GM19193 (cell line): ENCODE measurements around the gene SORL1-AS1.

Source experiments
- POLR2A ChIP-seq: IDR thresholded peaks from 4 replicates; pipeline ENCODE4 v1.6.1; 2011; ENCODE audit not compliant: insufficient read depth, insufficient read length; ENCODE audit errors: extremely low read depth

The SORL1-AS1 gene

GRCh38 chr11:121429556-121429955 lies 23.2 kb downstream of the SORL1-AS1 start:
- no peak for TF ChIP-seq POLR2A

- no peak for TF ChIP-seq POLR2A
These were observed 25.4 kb downstream of the SORL1-AS1 start for GRCh38 chr11:121427400-121427744.

DNA sequence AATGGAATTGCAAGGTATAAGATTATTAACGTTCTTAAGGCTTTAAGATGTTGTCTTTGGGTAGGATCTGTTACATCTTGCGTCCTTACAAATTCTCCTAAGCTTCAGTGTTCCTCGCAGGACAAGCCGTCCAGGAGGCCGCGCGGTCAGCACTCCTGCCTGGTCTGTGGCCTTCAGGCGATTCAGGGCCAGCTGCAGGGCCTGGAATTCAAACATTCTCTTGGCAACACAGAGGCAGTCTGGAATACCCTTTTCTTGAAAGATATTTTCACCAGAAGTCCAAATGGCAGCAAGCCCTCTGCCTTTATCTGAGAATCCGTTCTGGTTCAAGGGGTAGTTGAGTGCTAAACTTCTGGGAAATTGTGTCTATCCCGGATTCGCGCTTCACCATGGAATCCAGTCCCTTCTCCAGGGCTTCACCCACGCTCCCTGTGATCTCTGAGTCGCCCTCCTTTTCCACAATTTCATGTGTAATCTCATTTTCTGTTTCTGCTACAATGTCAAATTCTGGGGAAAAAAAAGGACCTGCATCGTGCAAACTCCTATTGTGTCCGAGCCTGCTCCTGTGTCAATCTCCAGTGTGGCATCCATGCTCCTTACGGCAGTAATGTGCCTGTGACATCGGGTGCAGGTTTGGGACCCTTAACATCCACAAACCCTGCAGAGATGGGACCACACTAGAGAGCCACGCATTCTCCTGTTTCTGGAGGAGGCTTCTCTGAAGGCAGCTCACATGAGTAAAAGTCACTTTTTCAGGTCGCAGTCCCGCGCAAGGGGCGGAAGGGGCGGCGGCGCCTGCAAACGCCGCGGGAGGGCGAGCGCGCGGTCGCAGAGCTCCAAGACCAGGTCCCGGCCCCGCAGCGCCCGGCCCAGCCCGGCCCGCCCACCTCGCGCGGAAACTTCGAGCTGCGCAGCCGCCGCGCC lies 26.0 kb downstream of the SORL1-AS1 start:
- no peak for TF ChIP-seq POLR2A

DNA sequence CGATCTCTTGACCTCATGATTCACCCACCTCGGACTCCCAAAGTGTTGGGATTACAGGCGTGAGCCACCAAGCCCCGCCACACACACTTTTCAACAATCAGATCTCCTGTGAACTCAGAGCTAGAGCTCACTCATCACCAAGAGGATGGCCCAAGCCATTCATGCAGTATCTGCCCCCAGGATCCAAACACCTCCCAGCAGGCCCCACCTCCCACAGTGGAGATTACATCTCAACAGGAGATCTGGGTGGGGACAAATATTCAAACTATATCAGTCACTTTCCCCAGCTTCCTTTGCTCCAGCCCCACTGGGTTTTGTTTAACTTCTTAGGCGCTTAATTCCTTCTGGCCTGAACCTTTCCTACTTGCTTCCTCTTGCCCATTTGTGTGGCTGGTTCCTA lies 26.9 kb downstream of the SORL1-AS1 start:
- TF ChIP-seq POLR2A = no peak

GRCh38 chr11:121422675-121423074 lies 30.1 kb downstream of the SORL1-AS1 start:
- TF ChIP-seq POLR2A = no peak

- no peak for TF ChIP-seq POLR2A
These were observed 31.4 kb downstream of the SORL1-AS1 start for GRCh38 chr11:121421149-121421901.

GRCh38 chr11:121420398-121420797 lies 32.4 kb downstream of the SORL1-AS1 start:
- TF ChIP-seq POLR2A = no peak

GRCh38 chr11:121419836-121420235 lies 32.9 kb downstream of the SORL1-AS1 start:
- TF ChIP-seq POLR2A = no peak

- peak; percentile 29 for TF ChIP-seq POLR2A
These were observed 34.1 kb downstream of the SORL1-AS1 start for GRCh38 chr11:121418625-121419114.

DNA sequence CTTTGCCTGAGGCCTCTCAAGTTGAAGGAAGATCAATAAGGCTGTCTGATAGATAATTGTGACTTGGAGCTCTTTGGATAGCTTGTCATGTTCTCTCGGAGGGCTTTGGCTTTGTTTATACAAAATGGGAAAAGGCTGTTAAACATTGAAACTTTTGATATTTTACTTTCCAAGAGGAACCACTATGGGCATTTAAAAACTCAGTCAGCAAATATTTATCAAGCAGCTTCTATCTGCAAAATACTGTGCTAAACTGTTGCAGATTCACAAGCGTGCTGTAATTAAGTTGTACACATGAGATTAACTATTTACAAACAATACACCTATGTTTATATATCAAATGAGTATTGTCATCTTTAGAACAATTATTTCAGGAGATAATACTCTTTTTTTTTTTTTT lies 35.2 kb downstream of the SORL1-AS1 start:
- TF ChIP-seq POLR2A = no peak

- no peak for TF ChIP-seq POLR2A
These were observed 35.7 kb downstream of the SORL1-AS1 start for GRCh38 chr11:121417055-121417551.

GRCh38 chr11:121415856-121416255 lies 36.9 kb downstream of the SORL1-AS1 start:
- no peak for TF ChIP-seq POLR2A

- TF ChIP-seq POLR2A = no peak
These were observed 38.4 kb downstream of the SORL1-AS1 start for GRCh38 chr11:121414141-121414913.

GRCh38 chr11:121412711-121413415 lies 39.9 kb downstream of the SORL1-AS1 start:
- no peak for TF ChIP-seq POLR2A
